AG09319 (cell line): ENCODE data around the gene TIMM10B.

ENCODE experiments used
- DNase-seq: peaks from one replicate; pipeline ENCODE4 v3.0.0-alpha.2; 2010; ENCODE audit warnings: low read depth; ENCODE audit errors: extremely low read depth
- TF ChIP-seq, protein P1 (sequence below): IDR thresholded peaks from 2 replicates; pipeline ENCODE4 v1.5.1; 2011; ENCODE audit warnings: low read depth, mild to moderate bottlenecking, inconsistent platforms, low read length, moderate library complexity

The TIMM10B gene

DNA sequence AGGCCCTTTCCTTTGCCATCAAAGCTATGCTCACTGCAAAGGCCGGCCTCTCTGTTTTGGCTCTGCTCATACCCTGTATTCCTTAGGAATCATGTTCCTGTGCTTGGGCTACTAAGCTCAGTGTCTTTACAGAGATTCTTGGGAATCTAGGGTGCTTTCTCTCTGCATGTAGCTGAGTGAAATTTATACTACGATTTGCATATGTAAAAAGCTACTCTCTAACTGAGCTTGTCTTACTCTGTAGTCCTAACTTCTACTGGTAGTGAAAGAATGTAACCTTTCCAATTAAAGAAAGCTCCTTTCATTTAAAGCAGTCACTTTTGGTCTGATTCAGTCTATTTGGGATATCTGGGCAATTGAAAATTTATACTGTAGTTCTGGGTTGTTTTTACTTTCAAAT, 48.0 kb downstream of the TIMM10B start:
- TF ChIP-seq, protein P1, sequence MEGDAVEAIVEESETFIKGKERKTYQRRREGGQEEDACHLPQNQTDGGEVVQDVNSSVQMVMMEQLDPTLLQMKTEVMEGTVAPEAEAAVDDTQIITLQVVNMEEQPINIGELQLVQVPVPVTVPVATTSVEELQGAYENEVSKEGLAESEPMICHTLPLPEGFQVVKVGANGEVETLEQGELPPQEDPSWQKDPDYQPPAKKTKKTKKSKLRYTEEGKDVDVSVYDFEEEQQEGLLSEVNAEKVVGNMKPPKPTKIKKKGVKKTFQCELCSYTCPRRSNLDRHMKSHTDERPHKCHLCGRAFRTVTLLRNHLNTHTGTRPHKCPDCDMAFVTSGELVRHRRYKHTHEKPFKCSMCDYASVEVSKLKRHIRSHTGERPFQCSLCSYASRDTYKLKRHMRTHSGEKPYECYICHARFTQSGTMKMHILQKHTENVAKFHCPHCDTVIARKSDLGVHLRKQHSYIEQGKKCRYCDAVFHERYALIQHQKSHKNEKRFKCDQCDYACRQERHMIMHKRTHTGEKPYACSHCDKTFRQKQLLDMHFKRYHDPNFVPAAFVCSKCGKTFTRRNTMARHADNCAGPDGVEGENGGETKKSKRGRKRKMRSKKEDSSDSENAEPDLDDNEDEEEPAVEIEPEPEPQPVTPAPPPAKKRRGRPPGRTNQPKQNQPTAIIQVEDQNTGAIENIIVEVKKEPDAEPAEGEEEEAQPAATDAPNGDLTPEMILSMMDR = no peak
- no peak for DNase-seq

DNA sequence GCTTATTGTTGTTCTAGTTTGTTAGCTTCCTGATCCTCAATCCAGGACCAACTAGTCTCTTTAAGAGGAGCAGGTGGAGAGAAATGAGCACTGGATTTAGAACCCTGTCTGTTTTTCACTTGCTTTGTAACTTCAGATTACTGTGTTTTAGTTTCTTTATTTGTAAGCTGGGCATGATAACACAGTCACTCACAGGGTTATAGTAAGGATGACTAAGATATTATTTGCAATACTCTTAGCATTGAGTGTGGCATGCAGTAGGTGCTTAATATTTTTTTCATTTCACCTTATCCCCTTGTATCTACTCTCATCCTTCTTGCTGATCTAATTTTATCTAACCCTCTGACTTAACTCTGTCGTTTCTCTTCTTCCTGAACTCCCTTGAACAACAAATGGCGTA, 49.5 kb downstream of the TIMM10B start:
- TF ChIP-seq, protein P1 = no peak
- DNase-seq = no peak

DNA sequence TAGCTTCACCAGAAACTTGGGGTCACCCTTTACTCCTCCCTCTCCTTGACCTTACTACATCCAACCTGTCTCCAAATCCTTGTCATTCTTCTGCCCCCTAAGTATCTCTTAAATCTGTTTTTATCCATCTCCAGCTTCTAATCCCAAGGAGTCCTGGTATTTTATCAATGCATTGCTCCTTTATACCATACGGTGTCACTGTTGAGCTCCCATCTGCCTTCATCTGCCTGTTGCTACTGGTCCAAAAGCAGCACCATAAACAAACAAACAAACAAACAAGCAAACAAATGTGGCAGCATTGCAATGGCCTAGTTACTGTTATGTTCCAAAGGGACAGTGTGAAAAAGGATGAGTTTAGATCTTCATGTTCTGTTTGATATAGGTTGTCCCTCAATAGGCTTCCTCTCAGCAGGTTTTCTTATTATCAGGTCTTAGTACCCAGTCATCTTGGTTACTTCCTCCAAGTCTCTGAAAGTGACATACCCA, 50.0 kb downstream of the TIMM10B start:
- peak; percentile 16 for DNase-seq
- TF ChIP-seq, protein P1 = peak; percentile 85
